ENCODE measurements around the gene IGSF10. TPM values are rescaled to one million over a fixed set of nuclear protein-coding genes. Genes with fewer than 3 reads are reported as not detected.

The IGSF10 gene
- total RNA-seq, 4 donors from 2014 or later: 0.16 to 0.82 (median 0.16) TPM; not detected in 1

- Histone ChIP-seq H3K9me3 (no peaks in the 10 kb centered on the region), H3K36me3 (no peaks in the 10 kb centered on the region), H3K4me1 (no peaks in the 10 kb centered on the region), H3K27me3 (peaks cover 0 to 8% (median 0%) of the 10 kb centered on the region in 3 donors), H3K4me3 (no peak overlapping the region), H3K27ac (no peak overlapping the region)
- no peak for TF ChIP-seq CTCF (IDR thresholded peaks at IDR 0.05 in 4 of 5, conservative IDR thresholded peaks at IDR 0.05 in 1 of 5)
- no peak for TF ChIP-seq POLR2A (IDR thresholded peaks at IDR 0.05)
- no peak for DNase-seq
- ATAC-seq: no peak
- intact Hi-C loops (cut with DNase I; ENCODE audit: low total_unique reads) (no loop called here), in situ Hi-C loops (cut with MboI; ENCODE audit: low sequenced_read_pairs in 4 of 4) (loop anchor here in 2 of 4 donors (25.0 kb wide), 1 partner anchor 206 kb away; no protein-coding TSS in a partner anchor)
Observed at GRCh38 chr3:151456065-151456464, 4.8 kb downstream of the IGSF10 start.

DNA sequence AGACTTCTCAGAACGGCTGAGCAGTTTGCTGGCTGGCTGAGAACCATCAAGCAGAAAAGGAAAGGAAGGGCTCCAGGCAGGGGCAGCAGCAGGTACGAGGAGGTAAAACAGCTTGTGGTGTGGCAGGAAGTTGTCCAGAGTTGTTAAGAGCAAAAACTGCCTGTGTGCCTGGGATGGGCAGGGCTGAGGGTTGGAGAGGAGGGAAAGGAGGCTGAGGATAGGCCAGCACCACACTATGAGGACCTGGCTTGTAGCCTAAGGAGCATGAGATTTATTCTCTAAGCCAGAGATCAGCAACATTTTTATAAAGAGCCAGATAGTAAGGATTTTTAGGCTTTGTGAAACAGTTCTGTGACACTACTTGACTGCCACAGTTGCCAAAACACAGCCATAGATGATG, 8.0 kb downstream of the IGSF10 start:
- H3K36me3 ChIP-seq: no peaks in the 10 kb centered on the region
- in situ Hi-C loops (cut with MboI; ENCODE audit: low sequenced_read_pairs in 4 of 4) (loop anchor here in 2 of 4 donors (25.0 kb wide), 1 partner anchor 209 kb away; no protein-coding TSS in a partner anchor), intact Hi-C loops (cut with DNase I; ENCODE audit: low total_unique reads) (no loop called here)
- no peaks in the 10 kb centered on the region for H3K9me3 ChIP-seq
- no peak for ATAC-seq
- H3K27ac ChIP-seq: no peak overlapping the region
- no peak for TF ChIP-seq POLR2A (IDR thresholded peaks at IDR 0.05)
- no peak for TF ChIP-seq CTCF (IDR thresholded peaks at IDR 0.05 in 4 of 5, conservative IDR thresholded peaks at IDR 0.05 in 1 of 5)
- no peak overlapping the region for H3K4me3 ChIP-seq
- no peak for DNase-seq
- no peaks in the 10 kb centered on the region for H3K4me1 ChIP-seq
- no peaks in the 10 kb centered on the region for H3K27me3 ChIP-seq

- intact Hi-C loops (cut with DNase I; ENCODE audit: low total_unique reads): no loop called here
- Histone ChIP-seq H3K4me1 (no peaks in the 10 kb centered on the region), H3K27ac (no peak overlapping the region), H3K36me3 (no peaks in the 10 kb centered on the region), H3K27me3 (no peaks in the 10 kb centered on the region), H3K4me3 (no peak overlapping the region), H3K9me3 (no peaks in the 10 kb centered on the region)
- in situ Hi-C loops (cut with MboI; ENCODE audit: low sequenced_read_pairs in 4 of 4): loop anchor here in 2 of 4 donors (25.0 kb wide), 1 partner anchor 210 kb away; no protein-coding TSS in a partner anchor
- ATAC-seq (no peak), DNase-seq (no peak)
- no peak for TF ChIP-seq POLR2A (IDR thresholded peaks at IDR 0.05)
- no peak for TF ChIP-seq CTCF (IDR thresholded peaks at IDR 0.05 in 4 of 5, conservative IDR thresholded peaks at IDR 0.05 in 1 of 5)
Observed at GRCh38 chr3:151452368-151452767, 8.5 kb downstream of the IGSF10 start.

- H3K9me3 ChIP-seq: no peaks in the 10 kb centered on the region
- no peak overlapping the region for H3K4me3 ChIP-seq
- DNase-seq (no peak), ATAC-seq (no peak)
- H3K4me1 ChIP-seq: no peaks in the 10 kb centered on the region
- H3K36me3 ChIP-seq: no peaks in the 10 kb centered on the region
- intact Hi-C loops (cut with DNase I; ENCODE audit: low total_unique reads) (no loop called here), in situ Hi-C loops (cut with MboI; ENCODE audit: low sequenced_read_pairs in 4 of 4) (loop anchor here in 2 of 4 donors (10.0 kb wide), 1 partner anchor 389 kb away; no protein-coding TSS in a partner anchor)
- H3K27ac ChIP-seq: no peak overlapping the region
- no peaks in the 10 kb centered on the region for H3K27me3 ChIP-seq
- TF ChIP-seq POLR2A (IDR thresholded peaks at IDR 0.05): no peak
- TF ChIP-seq CTCF (IDR thresholded peaks at IDR 0.05 in 4 of 5, conservative IDR thresholded peaks at IDR 0.05 in 1 of 5): no peak
Observed at GRCh38 chr3:151446002-151446340, 14.9 kb downstream of the IGSF10 start.
